Cardiac fibroblast (primary cell): ENCODE data around the gene GRID2.

ENCODE experiments used
- DNase-seq, 2 donors: peaks; one replicate each; pipeline versions ENCODE4 v3.0.0 to v3.0.0-alpha.2; 2010; ENCODE audit warnings: low read depth in 2 of 2
- H3K4me3 ChIP-seq, 2 donors: replicated peaks in 1 of 2; 1 replicate in 1 of 2; 2 replicates in 1 of 2; pipeline ENCODE4 v1.5.1; 2011; ENCODE audit warnings: low read depth in 2 of 2, low read length in 2 of 2, mild to moderate bottlenecking in 2 of 2, moderate library complexity in 1 of 2
- TF ChIP-seq, protein P1 (sequence below): IDR thresholded peaks from one replicate; pipeline ENCODE4 v1.5.1; 2011; ENCODE audit warnings: low read depth, mild to moderate bottlenecking, low read length, inconsistent platforms

Gene GRID2

GRCh38 chr4:92535599-92535998, 231.8 kb downstream of the GRID2 start:
- TF ChIP-seq, protein P1, sequence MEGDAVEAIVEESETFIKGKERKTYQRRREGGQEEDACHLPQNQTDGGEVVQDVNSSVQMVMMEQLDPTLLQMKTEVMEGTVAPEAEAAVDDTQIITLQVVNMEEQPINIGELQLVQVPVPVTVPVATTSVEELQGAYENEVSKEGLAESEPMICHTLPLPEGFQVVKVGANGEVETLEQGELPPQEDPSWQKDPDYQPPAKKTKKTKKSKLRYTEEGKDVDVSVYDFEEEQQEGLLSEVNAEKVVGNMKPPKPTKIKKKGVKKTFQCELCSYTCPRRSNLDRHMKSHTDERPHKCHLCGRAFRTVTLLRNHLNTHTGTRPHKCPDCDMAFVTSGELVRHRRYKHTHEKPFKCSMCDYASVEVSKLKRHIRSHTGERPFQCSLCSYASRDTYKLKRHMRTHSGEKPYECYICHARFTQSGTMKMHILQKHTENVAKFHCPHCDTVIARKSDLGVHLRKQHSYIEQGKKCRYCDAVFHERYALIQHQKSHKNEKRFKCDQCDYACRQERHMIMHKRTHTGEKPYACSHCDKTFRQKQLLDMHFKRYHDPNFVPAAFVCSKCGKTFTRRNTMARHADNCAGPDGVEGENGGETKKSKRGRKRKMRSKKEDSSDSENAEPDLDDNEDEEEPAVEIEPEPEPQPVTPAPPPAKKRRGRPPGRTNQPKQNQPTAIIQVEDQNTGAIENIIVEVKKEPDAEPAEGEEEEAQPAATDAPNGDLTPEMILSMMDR = no peak
- H3K4me3 ChIP-seq = no peak overlapping the region
- DNase-seq = no peak

GRCh38 chr4:92551616-92552015, 247.8 kb downstream of the GRID2 start:
- no peak overlapping the region for H3K4me3 ChIP-seq
- TF ChIP-seq, protein P1 = no peak
- no peak for DNase-seq

DNA sequence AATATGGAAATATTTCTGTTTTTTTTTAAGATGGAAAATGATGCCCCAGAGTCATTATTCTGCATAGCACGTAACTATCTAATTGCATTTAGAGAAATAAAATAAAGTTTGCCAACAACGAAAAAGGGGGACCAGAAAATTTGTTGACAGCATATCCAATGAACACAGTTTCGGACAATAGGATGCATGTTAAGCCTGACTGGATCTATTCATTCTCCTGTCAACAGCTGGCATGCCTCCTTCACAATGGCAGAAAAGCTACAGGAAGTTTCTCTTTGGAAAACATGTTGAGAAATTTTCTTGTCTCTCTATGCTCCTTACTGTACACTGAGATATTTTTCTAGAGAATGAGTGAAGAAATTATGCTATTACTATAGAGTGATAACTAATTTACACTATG, 262.5 kb downstream of the GRID2 start:
- DNase-seq = no peak
- H3K4me3 ChIP-seq = no peak overlapping the region
- TF ChIP-seq, protein P1 = no peak

GRCh38 chr4:92580816-92581215, 277.1 kb downstream of the GRID2 start:
- no peak for DNase-seq
- TF ChIP-seq, protein P1 = no peak

DNA sequence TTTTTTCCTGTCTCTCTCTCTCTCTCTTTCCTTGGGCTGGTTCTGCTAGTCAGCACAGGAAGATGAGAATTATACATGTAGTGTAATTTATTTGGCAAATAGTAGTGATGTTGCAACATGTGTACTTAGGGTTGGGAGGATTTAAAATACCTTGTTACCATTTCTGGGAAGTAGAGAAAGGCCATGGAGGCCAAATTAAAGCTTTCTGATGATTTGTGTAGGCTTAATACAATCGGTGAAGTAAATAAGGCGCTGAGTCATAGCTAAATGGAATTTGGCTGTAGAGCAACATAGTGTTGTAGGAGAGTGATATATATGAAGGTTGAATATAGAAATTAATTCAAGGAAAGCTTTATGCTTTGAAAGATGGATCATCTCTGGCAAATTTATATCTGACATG, 295.3 kb downstream of the GRID2 start:
- TF ChIP-seq, protein P1 = no peak
- H3K4me3 ChIP-seq = no peak overlapping the region
- peak in 1 of 2 donors; percentile 2 for DNase-seq

More at GRCh38 chr4:92580816-92581215, 277.1 kb downstream of the GRID2 start:
- H3K4me3 ChIP-seq = no peak overlapping the region

GRCh38 chr4:92600638-92601037, 296.9 kb downstream of the GRID2 start:
- H3K4me3 ChIP-seq = no peak overlapping the region
- TF ChIP-seq, protein P1 = no peak
- no peak for DNase-seq

DNA sequence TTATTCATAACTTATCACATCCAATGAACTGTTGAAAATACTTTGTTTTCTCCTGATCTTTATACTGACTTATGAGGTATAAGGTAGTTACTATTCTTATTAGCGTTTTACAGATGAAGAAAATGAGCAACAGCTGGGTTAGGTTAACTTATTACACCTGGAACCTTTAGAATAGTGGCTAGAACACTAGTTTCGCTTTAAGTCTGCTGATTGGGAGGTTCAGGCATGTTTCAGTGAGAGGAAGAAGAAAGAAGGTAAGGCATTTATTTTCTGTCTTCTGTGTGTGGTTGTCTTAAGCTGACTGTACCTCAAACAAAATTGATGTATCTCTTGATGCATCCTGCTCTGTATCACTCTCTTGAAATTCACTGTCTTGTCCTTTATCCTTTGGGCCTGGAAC, 302.5 kb downstream of the GRID2 start:
- H3K4me3 ChIP-seq = no peak overlapping the region
- DNase-seq = no peak
- TF ChIP-seq, protein P1 = no peak
